RWPE1 (cell line): ENCODE measurements around the gene DDX42.

Experiments
- CTCF ChIA-PET: fragments of 350-600 bp; sonication (Branson Sonifier 250); formaldehyde crosslinking; extraction: SDS; loops from one replicate; lab custom pipeline; 2021; lab: Yijun Ruan, JAX
- POLR2A ChIA-PET: fragments of 400-600 bp; formaldehyde crosslinking; extraction: SDS; loops from one replicate; lab custom pipeline; 2020; ENCODE audit warnings: antibody characterized with exemption; ENCODE audit not compliant: low non-redundant PET; lab: Yijun Ruan, JAX
- DNase-seq: peaks from one replicate; pipeline ENCODE4 v3.0.0; 2012; ENCODE audit warnings: low spot score
- H3K27ac ChIP-seq: fragments of 450-650 bp; 2 replicates; pipeline ENCODE4 v1.5.1; 2017
- CTCF ChIP-seq: fragments of 450-650 bp; conservative IDR thresholded peaks from 2 replicates; pipeline ENCODE4 v1.5.1; 2017; ENCODE audit warnings: low read depth, mild to moderate bottlenecking

Gene DDX42

GRCh38 chr17:63804328-63804727, 30.4 kb downstream of the DDX42 start:
- ChIA-PET CTCF (interaction anchor here (0.8 to 0.9 kb wide), 3 partner anchors 30 to 138 kb away, joined by 3 to 4 read pairs (median 3); no protein-coding TSS in a partner anchor), POLR2A (no interaction called here)
- no peak for DNase-seq
- no peak for TF ChIP-seq CTCF
- no peak overlapping the region for H3K27ac ChIP-seq

DNA sequence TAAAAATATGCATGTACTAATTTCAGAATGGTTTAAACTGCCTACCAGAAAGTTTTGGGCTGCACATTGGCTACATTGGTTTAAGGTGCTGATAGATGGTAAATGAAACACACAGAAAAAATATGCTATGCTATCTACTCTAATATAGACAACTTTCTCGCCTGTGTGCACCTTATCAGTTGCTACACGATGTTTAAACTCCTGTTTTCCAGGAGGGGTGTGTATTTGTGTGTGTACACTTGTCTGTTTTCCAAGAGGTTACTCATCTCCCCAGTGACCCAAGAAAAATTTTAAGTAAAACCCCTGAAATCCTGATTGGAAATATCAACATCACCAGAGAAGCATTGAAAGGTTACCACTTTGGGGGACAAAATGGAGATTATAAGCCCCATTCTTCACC, 31.6 kb downstream of the DDX42 start:
- ChIA-PET CTCF (no interaction called here), POLR2A (no interaction called here)
- H3K27ac ChIP-seq = no peak overlapping the region
- no peak for DNase-seq
- TF ChIP-seq CTCF = no peak

- CTCF ChIA-PET = interaction anchor here (0.7 to 1.5 kb wide), 2 partner anchors 24 to 311 kb away, joined by 3 to 4 read pairs; no protein-coding TSS in a partner anchor
- no peak for DNase-seq
- no peak for TF ChIP-seq CTCF
- H3K27ac ChIP-seq = no peak overlapping the region
- POLR2A ChIA-PET = no interaction called here
Measured at GRCh38 chr17:63809970-63810369, 36.0 kb downstream of the DDX42 start.

DNA sequence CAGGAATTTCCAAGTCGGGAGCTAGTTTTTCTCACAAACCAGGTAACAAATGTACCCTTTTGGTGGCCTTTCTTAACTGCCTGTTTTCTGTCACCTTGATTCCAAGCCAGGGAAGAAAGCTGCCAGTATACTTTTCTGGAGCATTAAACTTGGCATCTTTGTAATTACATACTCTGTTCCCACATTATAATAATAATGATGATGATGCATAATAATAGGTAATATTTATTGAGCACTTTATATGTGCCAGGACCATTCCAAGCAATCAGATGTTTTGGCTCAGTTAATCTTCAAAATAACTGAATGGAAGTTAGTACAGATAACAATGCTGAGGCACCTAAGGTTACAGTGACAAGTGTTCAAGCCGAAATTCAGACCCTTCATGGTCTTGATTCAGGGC, 42.2 kb downstream of the DDX42 start:
- no peak for DNase-seq
- TF ChIP-seq CTCF = no peak
- CTCF ChIA-PET = no interaction called here
- POLR2A ChIA-PET = no interaction called here
- no peak overlapping the region for H3K27ac ChIP-seq

GRCh38 chr17:63816669-63817068, 42.7 kb downstream of the DDX42 start:
- no peak for DNase-seq
- no peak for TF ChIP-seq CTCF
- H3K27ac ChIP-seq = no peak overlapping the region
- ChIA-PET CTCF (no interaction called here), POLR2A (no interaction called here)

GRCh38 chr17:63817736-63818385, 43.9 kb downstream of the DDX42 start:
- peak overlapping the region; percentile 9; the same call in 1 of the 2 replicates for H3K27ac ChIP-seq
- TF ChIP-seq CTCF = no peak
- CTCF ChIA-PET = no interaction called here
- POLR2A ChIA-PET = no interaction called here
- no peak for DNase-seq
